Activated T-helper 2 cell treated with anti-CD3 and anti-CD28 coated beads, Interferon-gamma antibody, Interleukin-2, Interleukin-4, amounts not matched to agents 10 μg/mL and 5 μg/mL and 100 μg/mL, durations not matched to agents 14 hours and 24 hours and 36 hours (primary cell): Measurements from ENCODE around the gene KCNJ14. TPM values are rescaled to one million over a fixed set of nuclear protein-coding genes. Genes with fewer than 3 reads are reported as not detected.
"Not testable (repeated sequence)": the region's sequence is repeated elsewhere in the genome, so short reads cannot be mapped to it uniquely, and the experiment has no call there.

Experiments used
- DNase-seq: peaks from one replicate; pipeline ENCODE4 v3.0.0; 2021; ENCODE audit warnings: low spot score
- H3K27ac Mint-ChIP-seq: one replicate; pipeline ENCODE4 v1.8.0; 2021; ENCODE audit warnings: mixed read lengths
- H3K27me3 Mint-ChIP-seq: one replicate; pipeline ENCODE4 v1.8.0; 2021; ENCODE audit warnings: low read depth, mixed read lengths
- H3K36me3 Mint-ChIP-seq: one replicate; pipeline ENCODE4 v1.8.0; 2021; ENCODE audit warnings: low read depth, mixed read lengths
- H3K4me1 Mint-ChIP-seq: one replicate; pipeline ENCODE4 v1.8.0; 2021; ENCODE audit warnings: low read depth, mixed read lengths
- H3K4me3 Mint-ChIP-seq: one replicate; pipeline ENCODE4 v1.8.0; 2021; ENCODE audit warnings: low read depth, mild to moderate bottlenecking, moderate library complexity, mixed read lengths
- H3K9me3 Mint-ChIP-seq: one replicate; pipeline ENCODE4 v1.8.0; 2021; ENCODE audit warnings: mixed read lengths
- intact Hi-C: fragments of 100-400 bp; cut with micrococcal nuclease; formaldehyde crosslinking; loops from one replicate; pipeline ENCODE4 v1.15.1; 2023
- total RNA-seq: library from RNA; stranded (reverse); gene quantifications from 2 replicates; pipeline ENCODE4 v1.2.3, GENCODE V29; 2022

The KCNJ14 gene
- total RNA-seq, 1 donor from 2014 or later: 2.1 TPM

DNA sequence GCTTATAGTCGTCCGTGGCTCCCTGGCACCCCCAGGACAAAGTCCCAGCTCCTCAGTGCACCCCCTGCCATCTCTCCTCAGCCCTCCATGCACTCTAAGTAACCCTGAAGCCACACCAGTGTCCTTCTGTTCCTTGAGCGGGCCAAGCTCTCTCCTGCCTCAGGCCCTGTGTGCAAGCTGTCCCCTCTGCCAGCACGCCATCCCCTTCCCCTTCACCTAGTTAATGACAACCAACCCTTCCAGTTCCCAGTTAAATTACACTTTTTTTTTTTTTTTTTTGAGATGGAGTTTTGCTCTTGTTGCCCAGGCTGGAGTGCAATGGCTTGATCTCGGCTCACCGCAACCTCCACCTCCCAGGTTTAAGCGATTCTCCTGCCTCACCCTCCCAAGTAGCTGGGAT lies 33.1 kb downstream of the KCNJ14 start:
- DNase-seq, H3K9me3 Mint-ChIP-seq, H3K4me3 Mint-ChIP-seq, H3K27ac Mint-ChIP-seq, intact Hi-C loops, H3K36me3 Mint-ChIP-seq: not testable (repeated sequence)
- peaks cover 18% of the 10 kb centered on the region for H3K4me1 Mint-ChIP-seq
- peaks cover 15% of the 10 kb centered on the region for H3K27me3 Mint-ChIP-seq

DNA sequence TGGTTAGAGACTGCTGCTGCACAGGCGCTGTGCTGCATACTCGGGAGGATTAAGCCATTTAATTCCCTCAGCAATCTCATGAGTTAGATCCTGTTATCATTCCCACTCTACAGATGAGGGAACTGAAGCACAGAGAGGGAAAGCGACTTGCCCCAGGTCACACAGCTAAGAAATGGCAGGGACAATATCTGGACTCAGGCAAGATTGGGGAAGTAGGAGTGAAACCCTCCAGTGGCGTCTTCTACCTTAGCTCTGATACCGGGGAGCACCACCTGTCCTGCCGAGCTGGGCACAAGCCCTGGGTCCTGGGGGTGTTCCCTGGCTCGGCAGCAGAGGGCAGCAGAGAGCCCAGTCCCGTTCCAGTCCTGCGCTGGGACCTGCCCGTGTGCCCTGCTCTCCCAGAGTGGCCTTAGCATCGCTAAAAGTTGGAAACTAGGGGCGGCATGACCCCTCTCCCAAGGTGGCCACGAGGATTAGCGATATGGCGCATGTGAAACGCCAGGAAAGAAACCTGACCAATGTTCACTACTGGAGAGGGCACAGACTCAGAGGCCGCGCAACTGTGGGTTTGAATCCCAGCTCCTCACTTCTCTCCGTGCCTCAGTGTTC lies 34.3 kb downstream of the KCNJ14 start:
- H3K27ac Mint-ChIP-seq: no peak overlapping the region
- no peaks in the 10 kb centered on the region for H3K9me3 Mint-ChIP-seq
- H3K4me3 Mint-ChIP-seq: no peak overlapping the region
- peaks cover 18% of the 10 kb centered on the region for H3K4me1 Mint-ChIP-seq
- H3K27me3 Mint-ChIP-seq: peaks cover 22% of the 10 kb centered on the region
- intact Hi-C loops: loop anchor here (1.0 kb wide), 1 partner anchor 95 kb away; no protein-coding TSS in a partner anchor
- DNase-seq: peak; percentile 76
- H3K36me3 Mint-ChIP-seq: no peaks in the 10 kb centered on the region

DNA sequence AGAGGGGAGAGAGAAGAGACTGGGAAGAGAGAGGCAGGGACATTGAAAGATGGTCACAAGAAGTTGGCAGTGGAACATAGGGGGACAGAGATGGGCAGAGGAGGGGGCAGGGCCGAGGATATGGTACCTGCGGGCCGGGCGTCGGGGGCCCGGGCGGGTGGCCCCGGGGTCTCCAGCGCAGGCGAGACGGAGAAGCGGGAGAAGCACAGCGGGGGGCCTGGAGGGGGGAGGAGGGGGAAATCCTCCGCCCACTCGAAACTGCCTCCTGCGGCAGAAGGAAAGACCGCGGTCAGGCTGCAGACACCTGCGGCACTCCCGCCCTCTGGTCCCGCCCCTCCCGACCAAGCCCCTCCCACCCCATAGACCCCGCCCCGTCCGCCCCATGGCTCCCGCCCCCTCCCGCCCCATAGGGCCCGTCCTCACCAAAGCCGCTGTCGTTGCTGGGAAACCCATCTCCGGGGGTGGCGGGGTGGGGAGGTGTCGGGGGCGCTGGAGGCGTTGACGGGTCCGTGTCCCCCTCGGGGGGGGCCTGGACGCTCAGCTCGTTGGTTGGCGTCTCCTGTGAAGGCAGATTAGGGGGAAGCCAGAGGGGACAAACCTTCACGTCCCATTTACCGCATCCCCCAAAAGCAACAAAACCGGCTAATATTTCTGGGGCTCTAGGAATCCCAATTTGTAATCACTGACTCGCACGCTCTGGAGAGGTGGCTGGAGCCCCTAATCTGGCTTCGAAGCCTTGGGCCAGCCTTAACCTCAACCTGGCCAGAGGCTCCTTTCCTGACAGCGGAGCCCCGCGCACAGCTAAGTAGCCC lies 35.8 kb downstream of the KCNJ14 start:
- Mint-ChIP-seq H3K36me3 (no peaks in the 10 kb centered on the region), H3K4me3 (no peak overlapping the region), H3K27ac (no peak overlapping the region), H3K9me3 (no peaks in the 10 kb centered on the region), H3K4me1 (peaks cover 22% of the 10 kb centered on the region), H3K27me3 (peaks cover 34% of the 10 kb centered on the region)
- no peak for DNase-seq
- intact Hi-C loops: loop anchor here (1.0 kb wide), 1 partner anchor 93 kb away; no protein-coding TSS in a partner anchor

DNA sequence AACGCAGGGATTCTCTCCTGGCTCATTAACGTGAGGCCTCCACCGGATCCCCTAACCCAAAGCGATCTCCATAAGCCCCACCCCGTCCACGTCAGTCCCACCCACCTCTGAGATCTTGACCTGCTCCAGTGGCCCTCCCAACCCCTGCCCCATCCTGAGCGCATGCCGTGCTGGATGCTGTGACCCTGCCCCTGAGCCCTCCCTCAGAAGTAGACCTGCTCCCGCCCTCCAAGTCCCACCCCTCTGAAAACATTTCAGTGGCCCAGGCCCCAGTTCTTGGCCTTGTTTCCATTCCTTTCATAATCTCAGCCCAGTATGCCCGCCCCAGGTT lies 36.4 kb downstream of the KCNJ14 start:
- Mint-ChIP-seq H3K27ac (no peak overlapping the region), H3K9me3 (no peaks in the 10 kb centered on the region), H3K27me3 (peaks cover 34% of the 10 kb centered on the region), H3K4me1 (peaks cover 22% of the 10 kb centered on the region), H3K4me3 (peak overlapping the region; percentile 3), H3K36me3 (no peaks in the 10 kb centered on the region)
- DNase-seq: no peak
- intact Hi-C loops: loop anchor here (2.0 kb wide), 1 partner anchor 23 kb away; the partner anchor contains the start of gene CYTH2

DNA sequence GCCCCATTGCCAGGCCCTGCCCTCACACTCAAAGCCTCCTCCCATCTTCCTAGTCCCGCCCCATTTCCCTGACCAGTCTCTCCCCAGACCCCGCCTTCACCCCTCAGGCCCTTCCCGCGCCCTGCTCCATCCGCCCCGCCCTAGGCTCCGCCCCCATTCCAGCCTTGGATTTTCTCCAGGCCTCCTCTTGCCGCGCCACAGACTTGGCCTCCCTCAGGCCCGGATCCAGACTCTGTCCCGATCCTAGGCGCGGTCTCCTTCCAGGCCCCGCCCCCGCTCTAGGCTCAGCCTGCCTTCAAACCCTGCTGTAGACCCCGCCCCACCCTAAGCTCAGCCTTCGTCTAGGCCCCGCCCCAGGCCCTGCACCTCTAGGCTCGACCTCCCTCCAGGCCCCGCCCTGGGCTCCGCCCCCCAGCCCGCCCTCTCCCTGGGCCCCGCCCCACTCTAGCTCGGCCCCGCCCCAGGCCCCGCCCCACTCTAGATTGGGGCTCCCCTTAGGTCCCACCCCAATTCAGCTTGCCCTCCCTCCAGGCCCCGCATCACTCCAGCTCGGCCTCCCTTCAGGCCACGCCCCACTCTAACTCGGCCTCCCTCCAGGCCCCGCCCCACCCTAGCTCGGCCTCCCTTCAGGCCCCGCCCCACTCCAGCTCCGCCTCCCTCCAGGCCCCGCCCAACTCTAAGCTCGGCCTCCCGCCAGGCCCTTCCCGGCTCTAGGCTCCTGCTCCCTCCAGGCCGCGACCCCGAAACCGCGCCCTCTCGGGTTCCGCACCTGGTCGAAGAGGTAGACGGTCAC lies 37.7 kb downstream of the KCNJ14 start:
- H3K27me3 Mint-ChIP-seq: peaks cover 40% of the 10 kb centered on the region
- peak overlapping the region; percentile 72 for H3K4me3 Mint-ChIP-seq
- no peaks in the 10 kb centered on the region for H3K36me3 Mint-ChIP-seq
- peak overlapping the region; percentile 23 for H3K27ac Mint-ChIP-seq
- no peaks in the 10 kb centered on the region for H3K9me3 Mint-ChIP-seq
- H3K4me1 Mint-ChIP-seq: peaks cover 22% of the 10 kb centered on the region
- DNase-seq: peak; percentile 80
- intact Hi-C loops: loop anchor here (2.0 kb wide), 1 partner anchor 24 kb away; the partner anchor contains the start of gene CYTH2

DNA sequence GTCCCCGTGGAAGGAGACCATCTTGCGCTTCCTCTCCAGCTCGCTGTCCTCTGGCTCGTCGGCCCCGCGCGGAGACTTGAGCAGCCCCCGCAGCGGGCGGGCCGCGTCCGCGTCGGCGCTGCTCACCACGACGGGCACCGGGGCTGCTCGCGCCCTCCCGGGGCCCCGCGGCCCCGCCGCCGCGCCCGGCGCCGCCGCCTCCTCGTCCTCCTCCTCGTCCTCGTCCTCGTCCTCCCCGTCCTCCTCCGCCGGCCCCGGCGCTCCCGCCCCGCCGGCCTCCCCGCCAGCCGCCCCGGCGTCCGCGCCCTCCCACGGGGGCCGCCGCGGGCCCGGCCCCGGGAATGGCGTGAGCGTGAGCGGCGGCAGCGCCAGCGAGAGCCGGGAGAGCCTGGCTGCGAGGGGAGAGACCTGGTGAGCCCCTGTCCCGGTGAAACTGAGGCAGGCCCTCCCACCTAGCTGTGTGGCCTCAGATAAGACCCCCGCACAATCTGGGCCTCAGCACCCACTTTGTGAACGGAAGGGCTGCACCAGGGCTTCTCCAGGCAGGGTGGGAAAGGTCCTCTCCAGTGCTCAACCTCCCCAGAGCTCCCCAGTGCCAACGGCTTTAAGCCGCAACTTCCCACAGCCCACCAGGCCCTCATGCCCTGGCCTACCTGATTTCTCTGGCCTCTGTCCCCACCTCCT lies 38.5 kb downstream of the KCNJ14 start:
- DNase-seq: no peak
- no peaks in the 10 kb centered on the region for H3K36me3 Mint-ChIP-seq

DNA sequence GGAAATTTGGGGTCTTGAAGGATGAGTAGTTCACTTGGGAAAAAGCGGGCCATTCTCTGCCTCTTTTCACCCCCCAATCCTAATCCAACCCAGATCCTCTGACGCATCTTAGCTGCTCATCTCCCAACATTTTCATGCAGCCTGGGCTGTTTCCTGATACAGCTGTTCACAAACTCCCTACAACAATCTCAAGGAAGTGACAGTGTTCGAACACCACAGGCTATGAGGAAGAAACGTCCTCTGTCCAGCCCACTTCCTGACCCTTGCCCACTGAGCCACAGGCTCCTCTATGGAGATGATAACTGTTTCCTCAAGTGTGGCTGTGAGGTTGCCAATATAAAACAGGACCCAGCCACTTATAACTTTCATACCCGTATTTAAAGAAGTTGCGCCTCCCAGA lies 40.0 kb downstream of the KCNJ14 start:
- intact Hi-C loops: no loop called here
- H3K4me3 Mint-ChIP-seq: no peak overlapping the region
- peaks cover 22% of the 10 kb centered on the region for H3K4me1 Mint-ChIP-seq
- no peak overlapping the region for H3K27ac Mint-ChIP-seq
- H3K27me3 Mint-ChIP-seq: peaks cover 40% of the 10 kb centered on the region
- no peak for DNase-seq
- H3K36me3 Mint-ChIP-seq: no peaks in the 10 kb centered on the region
- no peaks in the 10 kb centered on the region for H3K9me3 Mint-ChIP-seq

More for the DNA sequence above, 38.5 kb downstream of the KCNJ14 start:
- Mint-ChIP-seq H3K27ac (no peak overlapping the region), H3K9me3 (no peaks in the 10 kb centered on the region), H3K4me3 (peak overlapping the region; percentile 72), H3K4me1 (peaks cover 22% of the 10 kb centered on the region), H3K27me3 (peaks cover 40% of the 10 kb centered on the region)
- intact Hi-C loops: loop anchor here (2.0 kb wide), 1 partner anchor 25 kb away; the partner anchor contains the start of gene CYTH2

DNA sequence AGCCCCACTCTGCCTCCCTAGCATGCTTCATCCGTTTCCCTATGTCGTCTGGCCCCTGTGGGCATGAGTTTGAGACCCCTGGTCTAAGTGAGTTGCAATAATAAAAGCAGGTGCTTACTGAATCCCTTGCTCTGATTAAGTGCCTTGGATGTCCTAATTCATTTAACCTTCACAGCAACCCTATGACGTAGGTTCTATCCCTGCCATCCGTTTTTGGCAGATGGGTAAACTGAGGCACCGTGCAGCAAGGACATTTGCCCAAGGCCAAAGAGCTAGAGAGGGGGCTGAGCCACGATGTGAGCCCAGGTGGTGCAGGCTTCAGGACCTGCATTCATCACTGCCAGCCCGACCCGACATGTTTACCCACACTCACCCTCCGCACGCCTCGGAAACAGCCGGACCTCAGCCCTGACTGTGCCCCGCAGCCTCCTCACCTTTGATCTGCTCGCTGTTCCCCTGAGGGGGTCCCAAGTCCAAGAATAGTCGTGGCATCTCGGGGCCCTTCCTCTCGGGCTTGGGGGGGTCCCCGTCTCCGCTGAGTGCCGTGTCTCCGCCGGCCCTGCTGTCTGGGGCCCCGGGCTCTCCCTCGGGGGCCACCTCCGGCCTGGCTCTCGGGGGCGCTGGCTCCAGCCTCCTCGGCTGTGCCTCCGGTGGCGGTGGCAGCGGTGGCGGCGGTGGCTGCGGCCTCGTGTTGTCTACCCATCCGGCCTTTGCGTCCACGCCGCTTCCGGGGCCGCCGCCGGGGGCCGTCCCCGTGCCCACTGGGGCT lies 41.8 kb downstream of the KCNJ14 start:
- no peaks in the 10 kb centered on the region for H3K36me3 Mint-ChIP-seq
- H3K4me3 Mint-ChIP-seq: no peak overlapping the region
- intact Hi-C loops: no loop called here
- H3K27ac Mint-ChIP-seq: no peak overlapping the region
- H3K4me1 Mint-ChIP-seq: peaks cover 17% of the 10 kb centered on the region
- H3K27me3 Mint-ChIP-seq: peaks cover 30% of the 10 kb centered on the region
- no peaks in the 10 kb centered on the region for H3K9me3 Mint-ChIP-seq
- no peak for DNase-seq

DNA sequence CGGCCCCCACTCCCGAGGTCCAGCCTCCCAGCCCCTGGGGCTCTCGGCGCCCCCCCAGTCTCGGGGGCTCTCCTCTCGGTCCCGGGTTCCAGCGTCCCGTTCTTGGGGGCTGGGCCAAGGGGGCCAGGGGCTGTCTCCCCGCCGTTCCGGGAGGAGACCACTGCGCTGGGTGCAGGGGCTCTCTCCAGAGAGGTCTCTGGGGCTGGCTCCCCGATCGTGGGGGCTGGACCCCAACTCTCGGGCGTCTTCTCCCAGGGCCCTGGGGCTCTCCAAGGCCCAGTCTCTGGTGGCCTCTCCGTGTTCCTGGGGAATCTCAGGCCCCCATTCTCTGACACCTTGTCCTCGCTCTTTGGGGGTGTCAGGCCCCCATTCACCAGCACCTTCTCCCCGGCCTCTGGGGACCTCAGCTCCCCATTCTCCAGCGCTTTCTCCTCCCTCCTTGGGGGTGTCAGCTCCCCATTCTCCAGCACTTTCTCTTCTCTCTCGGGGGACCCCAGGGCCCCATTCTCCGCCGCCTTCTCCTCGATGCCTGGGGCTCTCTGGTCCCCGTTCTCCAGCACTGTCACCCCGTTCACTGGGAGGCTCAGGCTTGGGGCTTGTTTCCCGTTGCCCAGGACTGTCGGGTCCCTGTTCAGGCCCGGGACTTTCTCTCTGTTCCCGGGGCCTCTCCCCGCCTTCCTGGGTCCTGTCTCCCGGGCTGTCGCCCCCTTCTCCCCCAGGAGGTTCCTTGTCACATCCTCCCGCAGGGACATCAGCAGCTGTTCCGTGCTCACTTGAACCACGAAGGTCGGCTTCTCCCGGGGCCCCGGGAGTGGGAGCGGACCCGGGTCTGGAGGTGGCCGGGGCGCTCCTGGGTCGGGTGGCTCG lies 42.6 kb downstream of the KCNJ14 start:
- intact Hi-C loops: no loop called here
- peaks cover 26% of the 10 kb centered on the region for H3K27me3 Mint-ChIP-seq
- no peak for DNase-seq
- no peaks in the 10 kb centered on the region for H3K36me3 Mint-ChIP-seq
- no peaks in the 10 kb centered on the region for H3K9me3 Mint-ChIP-seq
- H3K27ac Mint-ChIP-seq: no peak overlapping the region
- H3K4me3 Mint-ChIP-seq: no peak overlapping the region
- H3K4me1 Mint-ChIP-seq: peaks cover 11% of the 10 kb centered on the region

DNA sequence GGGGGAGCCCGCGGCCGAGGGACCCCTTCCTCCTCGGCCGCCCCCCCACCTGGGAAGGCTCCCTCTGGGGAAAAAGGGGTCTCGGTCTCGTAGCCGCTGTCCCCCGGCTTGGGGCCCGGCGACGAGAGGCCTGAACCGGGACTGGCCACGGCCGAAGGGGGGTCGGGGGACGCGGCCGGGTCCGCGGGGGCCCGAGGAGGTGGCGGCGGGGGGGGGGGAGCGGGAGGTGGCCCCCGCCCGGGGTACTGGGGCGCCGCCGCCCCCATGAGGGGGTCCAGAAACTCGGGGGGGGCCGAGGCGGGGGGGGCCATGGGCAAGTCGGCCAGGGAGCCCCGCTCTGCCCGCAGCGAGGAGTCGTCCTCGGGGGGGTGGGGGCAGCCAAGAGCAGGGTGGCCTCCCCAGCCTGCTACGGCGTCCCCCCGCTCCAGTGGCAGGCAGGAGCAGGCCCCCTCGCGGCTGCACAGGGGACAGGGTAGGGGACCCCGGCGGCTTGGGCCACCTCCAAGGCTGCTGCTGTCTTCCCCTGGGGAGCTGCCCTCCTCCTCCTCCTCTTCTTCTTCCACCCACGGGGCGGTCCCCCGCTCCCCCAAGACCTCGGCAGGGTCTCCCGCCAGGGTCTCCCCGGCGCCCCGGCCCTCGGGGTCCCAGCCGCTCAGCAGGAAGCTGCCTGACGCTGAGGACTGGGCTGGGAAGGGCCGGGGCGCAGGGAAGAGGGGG lies 43.4 kb downstream of the KCNJ14 start:
- Mint-ChIP-seq H3K4me1 (peaks cover 10% of the 10 kb centered on the region), H3K36me3 (no peaks in the 10 kb centered on the region), H3K27ac (no peak overlapping the region), H3K27me3 (peaks cover 26% of the 10 kb centered on the region), H3K9me3 (no peaks in the 10 kb centered on the region), H3K4me3 (no peak overlapping the region)
- intact Hi-C loops: no loop called here
- DNase-seq: no peak
